ENCODE measurements around the gene TBC1D2B.

Gene TBC1D2B

GRCh38 chr15:78110916-78111475, 33.5 kb upstream of the TBC1D2B start:
- H3K27me3 ChIP-seq = no peaks in the 10 kb centered on the region
- no peak for TF ChIP-seq CTCF (IDR thresholded peaks at IDR 0.05)
- H3K36me3 ChIP-seq = no peaks in the 10 kb centered on the region
- no peak overlapping the region for H3K27ac ChIP-seq
- no peak overlapping the region for H3K4me3 ChIP-seq (ENCODE audit: low read depth in 1 of 2, low read length in 1 of 2)
- peaks cover 4 to 7% of the 10 kb centered on the region in 2 experiments for H3K4me1 ChIP-seq (ENCODE audit: control insufficient read depth in 1 of 2, insufficient read depth in 1 of 2, low read depth in 1 of 2, low read length in 1 of 2)
- no peaks in the 10 kb centered on the region for H3K9me3 ChIP-seq

- TF ChIP-seq CTCF (IDR thresholded peaks at IDR 0.05) = no peak
- no peak overlapping the region for H3K27ac ChIP-seq
- no peaks in the 10 kb centered on the region for H3K9me3 ChIP-seq
- H3K27me3 ChIP-seq = no peaks in the 10 kb centered on the region
- H3K4me3 ChIP-seq (ENCODE audit: low read depth in 1 of 2, low read length in 1 of 2) = no peak overlapping the region
- no peaks in the 10 kb centered on the region for H3K36me3 ChIP-seq
- peaks cover 4 to 7% of the 10 kb centered on the region in 2 experiments for H3K4me1 ChIP-seq (ENCODE audit: control insufficient read depth in 1 of 2, insufficient read depth in 1 of 2, low read depth in 1 of 2, low read length in 1 of 2)
These were observed 32.6 kb upstream of the TBC1D2B start for GRCh38 chr15:78110096-78110495.

- Histone ChIP-seq H3K27ac (no peak overlapping the region), H3K9me3 (no peaks in the 10 kb centered on the region)
- TF ChIP-seq CTCF (IDR thresholded peaks at IDR 0.05) = no peak
These were observed 31.6 kb upstream of the TBC1D2B start for GRCh38 chr15:78109156-78109555.

GRCh38 chr15:78108300-78109084, 31.0 kb upstream of the TBC1D2B start:
- no peaks in the 10 kb centered on the region for H3K36me3 ChIP-seq
- peaks cover 9 to 11% of the 10 kb centered on the region in 2 experiments for H3K4me1 ChIP-seq (ENCODE audit: control insufficient read depth in 1 of 2, insufficient read depth in 1 of 2, low read depth in 1 of 2, low read length in 1 of 2)
- no peaks in the 10 kb centered on the region for H3K9me3 ChIP-seq
- TF ChIP-seq CTCF (IDR thresholded peaks at IDR 0.05) = peak; percentile 84
- no peaks in the 10 kb centered on the region for H3K27me3 ChIP-seq
- no peak overlapping the region for H3K27ac ChIP-seq
- no peak overlapping the region for H3K4me3 ChIP-seq (ENCODE audit: low read depth in 1 of 2, low read length in 1 of 2)

More at GRCh38 chr15:78109156-78109555, 31.6 kb upstream of the TBC1D2B start:
- H3K4me1 ChIP-seq (ENCODE audit: control insufficient read depth in 1 of 2, insufficient read depth in 1 of 2, low read depth in 1 of 2, low read length in 1 of 2) = peaks cover 4 to 7% of the 10 kb centered on the region in 2 experiments
- no peaks in the 10 kb centered on the region for H3K36me3 ChIP-seq
- no peak overlapping the region for H3K4me3 ChIP-seq (ENCODE audit: low read depth in 1 of 2, low read length in 1 of 2)
- H3K27me3 ChIP-seq = no peaks in the 10 kb centered on the region

- no peak overlapping the region for H3K4me3 ChIP-seq (ENCODE audit: low read depth in 1 of 2, low read length in 1 of 2)
- peaks cover 14 to 15% of the 10 kb centered on the region in 2 experiments for H3K4me1 ChIP-seq (ENCODE audit: control insufficient read depth in 1 of 2, insufficient read depth in 1 of 2, low read depth in 1 of 2, low read length in 1 of 2)
- TF ChIP-seq CTCF (IDR thresholded peaks at IDR 0.05) = no peak
- no peak overlapping the region for H3K27ac ChIP-seq
- no peaks in the 10 kb centered on the region for H3K27me3 ChIP-seq
- no peaks in the 10 kb centered on the region for H3K9me3 ChIP-seq
- H3K36me3 ChIP-seq = no peaks in the 10 kb centered on the region
These were observed 30.0 kb upstream of the TBC1D2B start for GRCh38 chr15:78107471-78107870.

Measured in neutrophil (primary cell).